Measurements from ENCODE around the gene RELN.

DNA sequence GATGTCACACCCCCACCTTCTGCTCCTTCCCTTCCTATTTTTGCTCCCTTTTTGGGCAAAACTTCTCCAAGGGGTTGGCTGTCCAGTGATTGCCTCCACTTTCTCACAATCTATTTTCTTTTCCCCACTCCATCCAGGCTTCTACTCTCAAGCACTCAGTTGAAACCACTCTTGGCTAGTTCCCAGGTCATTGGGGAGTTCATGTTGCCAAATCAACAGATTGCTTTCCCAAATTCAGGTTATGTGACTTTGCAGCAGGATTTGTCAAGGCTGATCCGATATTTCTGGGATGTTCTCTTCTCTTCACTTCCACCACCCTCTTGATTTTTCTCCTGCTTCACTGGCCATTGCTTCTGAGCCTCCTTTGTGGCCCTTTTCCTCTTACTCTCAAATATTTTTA lies 284.8 kb downstream of the RELN start:
- no peak for TF ChIP-seq PATZ1 (CRISPR knock-in tag; IDR thresholded peaks at IDR 0.05; ENCODE audit: borderline replicate concordance)
- TF ChIP-seq ISL1 (CRISPR knock-in tag; IDR thresholded peaks at IDR 0.05), result no peak
- TF ChIP-seq CSDC2 (CRISPR knock-in tag; IDR thresholded peaks at IDR 0.05), result no peak
- TF ChIP-seq, protein P1, sequence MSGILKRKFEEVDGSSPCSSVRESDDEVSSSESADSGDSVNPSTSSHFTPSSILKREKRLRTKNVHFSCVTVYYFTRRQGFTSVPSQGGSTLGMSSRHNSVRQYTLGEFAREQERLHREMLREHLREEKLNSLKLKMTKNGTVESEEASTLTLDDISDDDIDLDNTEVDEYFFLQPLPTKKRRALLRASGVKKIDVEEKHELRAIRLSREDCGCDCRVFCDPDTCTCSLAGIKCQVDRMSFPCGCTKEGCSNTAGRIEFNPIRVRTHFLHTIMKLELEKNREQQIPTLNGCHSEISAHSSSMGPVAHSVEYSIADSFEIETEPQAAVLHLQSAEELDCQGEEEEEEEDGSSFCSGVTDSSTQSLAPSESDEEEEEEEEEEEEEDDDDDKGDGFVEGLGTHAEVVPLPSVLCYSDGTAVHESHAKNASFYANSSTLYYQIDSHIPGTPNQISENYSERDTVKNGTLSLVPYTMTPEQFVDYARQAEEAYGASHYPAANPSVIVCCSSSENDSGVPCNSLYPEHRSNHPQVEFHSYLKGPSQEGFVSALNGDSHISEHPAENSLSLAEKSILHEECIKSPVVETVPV (CRISPR knock-in tag; IDR thresholded peaks at IDR 0.05), result no peak
- no peak for TF ChIP-seq ZFP30 (CRISPR knock-in tag; IDR thresholded peaks at IDR 0.05)
- no peak for TF ChIP-seq ZNF8 (CRISPR knock-in tag; IDR thresholded peaks at IDR 0.05)
- TF ChIP-seq TCF4 (CRISPR knock-in tag; IDR thresholded peaks at IDR 0.05; ENCODE audit: borderline replicate concordance), result no peak
- TF ChIP-seq GLIS3 (CRISPR knock-in tag; IDR thresholded peaks at IDR 0.05), result no peak
- TF ChIP-seq ZNF565 (CRISPR knock-in tag; conservative IDR thresholded peaks at IDR 0.05; ENCODE audit: low read depth), result no peak
- no peak for TF ChIP-seq ZNF70 (CRISPR knock-in tag; IDR thresholded peaks at IDR 0.05)
- TF ChIP-seq RARB (CRISPR knock-in tag; IDR thresholded peaks at IDR 0.05), result no peak
- TF ChIP-seq ARNTL (CRISPR knock-in tag; IDR thresholded peaks at IDR 0.05; ENCODE audit: borderline replicate concordance, low read depth), result no peak

Measured in SK-N-SH treated with all-trans-retinoic acid at 6 μM for 48 hours (cell line).